GM21619 (cell line): ENCODE data around the gene RPS3.
"Not testable (repeated sequence)": the region's sequence is repeated elsewhere in the genome, so short reads cannot be mapped to it uniquely, and the experiment has no call there.

Experiments
- ATAC-seq: cut with Tn5 transposase; IDR thresholded peaks from one replicate; pipeline ENCODE4 v1.9.1; 2021; ENCODE audit not compliant: unreplicated experiment

The RPS3 gene

GRCh38 chr11:75399344-75400145 lies at the start of gene RPS3:
Gene RPS3 (plus strand): TSS chr11:75399518. CDS start chr11:75399548, 30 bp downstream.
- ATAC-seq: peak; percentile 95

GRCh38 chr11:75349521-75350116 lies 49.7 kb upstream of the RPS3 start:
- no peak for ATAC-seq

GRCh38 chr11:75350122-75350742 lies 49.1 kb upstream of the RPS3 start:
- ATAC-seq: no peak

- ATAC-seq: no peak
Measured at GRCh38 chr11:75350743-75351540, 48.4 kb upstream of the RPS3 start.

GRCh38 chr11:75351541-75351790 lies 47.9 kb upstream of the RPS3 start, which contains the start of gene ARRB1:
Gene ARRB1 (minus strand): TSS chr11:75351661. CDS start chr11:75351607, 54 bp downstream.
- ATAC-seq: no peak

GRCh38 chr11:75351791-75352587 lies 47.3 kb upstream of the RPS3 start:
- no peak for ATAC-seq

GRCh38 chr11:75352588-75353206 lies 46.6 kb upstream of the RPS3 start:
- no peak for ATAC-seq

- no peak for ATAC-seq
Measured at GRCh38 chr11:75355051-75355450, 44.3 kb upstream of the RPS3 start.

GRCh38 chr11:75356613-75357012 lies 42.7 kb upstream of the RPS3 start:
- ATAC-seq: no peak

- ATAC-seq: not testable (repeated sequence)
Measured at GRCh38 chr11:75362285-75362684, 37.0 kb upstream of the RPS3 start.

- no peak for ATAC-seq
Measured at GRCh38 chr11:75365711-75366181, 33.6 kb upstream of the RPS3 start.

- not testable (repeated sequence) for ATAC-seq
Measured at GRCh38 chr11:75366826-75367225, 32.5 kb upstream of the RPS3 start.

GRCh38 chr11:75369560-75370255 lies 29.6 kb upstream of the RPS3 start:
- no peak for ATAC-seq

- ATAC-seq: no peak
Measured at GRCh38 chr11:75371949-75372876, 27.1 kb upstream of the RPS3 start.

GRCh38 chr11:75373201-75373600 lies 26.1 kb upstream of the RPS3 start:
- ATAC-seq: no peak

- ATAC-seq: no peak
Measured at GRCh38 chr11:75374646-75375045, 24.7 kb upstream of the RPS3 start.

GRCh38 chr11:75375626-75376025 lies 23.7 kb upstream of the RPS3 start:
- ATAC-seq: no peak

GRCh38 chr11:75376175-75376574 lies 23.1 kb upstream of the RPS3 start:
- ATAC-seq: no peak
